Esophagus squamous epithelium (tissue), 4 donors: ENCODE measurements around the gene CTXND1.

ENCODE experiments used
- POLR2A ChIP-seq, 4 donors: fragments of 450-650 bp; IDR thresholded peaks; one replicate each; pipeline ENCODE4 v1.6.1; 2017; ENCODE audit warnings: antibody characterized with exemption in 4 of 4, mild to moderate bottlenecking in 4 of 4, moderate library complexity in 3 of 4
- TF ChIP-seq, protein P1 (sequence below), 6 experiments: fragments of 450-650 bp in 4 of 6; fragments of 200-600 bp in 2 of 6; sonication (generic) in 2 of 6; IDR thresholded peaks; one replicate each; pipeline ENCODE4 v1.5.1; 2016 to 2019; ENCODE audit warnings: antibody characterized with exemption in 6 of 6, mild to moderate bottlenecking in 4 of 6, moderate library complexity in 4 of 6

DNA sequence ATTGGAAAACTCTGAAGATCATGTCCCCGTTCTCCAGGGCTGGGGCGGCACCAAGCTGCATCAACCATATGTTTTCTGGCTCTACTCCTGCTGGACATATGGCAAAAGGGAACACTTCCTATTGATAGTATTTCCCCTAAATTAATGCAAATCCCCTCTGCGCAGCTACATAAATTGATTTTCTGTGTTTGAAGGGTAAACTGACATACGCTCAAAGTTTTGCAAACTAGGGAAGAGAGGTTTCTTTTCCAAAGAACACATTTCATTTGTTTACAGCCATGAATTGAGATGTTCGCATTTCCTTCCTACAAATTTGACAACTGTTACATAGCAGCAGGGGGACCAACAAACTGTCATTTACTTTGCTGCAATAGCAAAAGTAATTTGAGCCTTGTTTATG lies 35.9 kb downstream of the CTXND1 start:
- TF ChIP-seq, protein P1, sequence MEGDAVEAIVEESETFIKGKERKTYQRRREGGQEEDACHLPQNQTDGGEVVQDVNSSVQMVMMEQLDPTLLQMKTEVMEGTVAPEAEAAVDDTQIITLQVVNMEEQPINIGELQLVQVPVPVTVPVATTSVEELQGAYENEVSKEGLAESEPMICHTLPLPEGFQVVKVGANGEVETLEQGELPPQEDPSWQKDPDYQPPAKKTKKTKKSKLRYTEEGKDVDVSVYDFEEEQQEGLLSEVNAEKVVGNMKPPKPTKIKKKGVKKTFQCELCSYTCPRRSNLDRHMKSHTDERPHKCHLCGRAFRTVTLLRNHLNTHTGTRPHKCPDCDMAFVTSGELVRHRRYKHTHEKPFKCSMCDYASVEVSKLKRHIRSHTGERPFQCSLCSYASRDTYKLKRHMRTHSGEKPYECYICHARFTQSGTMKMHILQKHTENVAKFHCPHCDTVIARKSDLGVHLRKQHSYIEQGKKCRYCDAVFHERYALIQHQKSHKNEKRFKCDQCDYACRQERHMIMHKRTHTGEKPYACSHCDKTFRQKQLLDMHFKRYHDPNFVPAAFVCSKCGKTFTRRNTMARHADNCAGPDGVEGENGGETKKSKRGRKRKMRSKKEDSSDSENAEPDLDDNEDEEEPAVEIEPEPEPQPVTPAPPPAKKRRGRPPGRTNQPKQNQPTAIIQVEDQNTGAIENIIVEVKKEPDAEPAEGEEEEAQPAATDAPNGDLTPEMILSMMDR (IDR thresholded peaks at IDR 0.05), result no peak
- TF ChIP-seq POLR2A (IDR thresholded peaks at IDR 0.05), result no peak
